ENCODE results near the gene REPS2. TPM values are rescaled to one million over a fixed set of nuclear protein-coding genes. Genes with fewer than 3 reads are reported as not detected.

The REPS2 gene
- total RNA-seq, 8 experiments from 2014 or later: 1.1 to 14.7 (median 2.8) TPM

DNA sequence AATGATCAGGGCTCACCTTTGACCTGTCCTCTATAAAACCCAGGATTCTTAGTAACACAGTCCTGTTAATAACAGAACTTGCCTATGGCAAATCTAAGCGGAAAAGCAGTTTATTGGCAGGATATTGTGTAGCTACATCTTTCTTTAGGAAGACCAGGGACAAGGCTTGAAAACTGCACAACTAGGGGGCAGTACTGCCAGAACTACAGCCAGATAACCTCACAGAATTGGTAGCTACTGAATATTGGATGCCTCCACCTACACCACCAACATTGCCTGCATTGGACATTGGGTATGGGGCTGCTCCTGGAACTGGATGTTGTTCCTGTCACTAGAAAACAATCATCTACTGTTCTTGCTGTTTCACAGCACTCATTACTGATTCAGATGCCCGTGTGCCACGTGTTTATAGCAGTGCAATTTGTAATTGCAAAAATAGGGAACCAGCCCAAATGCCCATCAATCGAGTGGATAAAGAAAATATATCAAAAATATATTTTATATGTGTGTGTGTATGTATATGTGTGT, 47.4 kb downstream of the REPS2 start:
- Histone ChIP-seq H3K27ac (no peak overlapping the region), H3K4me1 (replicated peaks in 1 of 2) (no peaks in the 10 kb centered on the region), H3K4me3 (no peak overlapping the region)
- ATAC-seq (replicated peaks in 6 of 8): no peak
- in situ Hi-C loops (cut with MboI; ENCODE audit: low pct_unique_long_range_greater_than_20kb in 2 of 9, low sequenced_read_pairs in 9 of 9, unreplicated experiment in 9 of 9): no loop called here
- WGBS, 10 experiments: 60 to 100% (median 92%) methylated on average over 1 to 3 of the region's 4 CpGs; no CpG with 5 or more reads in 6 of the 10 experiments

DNA sequence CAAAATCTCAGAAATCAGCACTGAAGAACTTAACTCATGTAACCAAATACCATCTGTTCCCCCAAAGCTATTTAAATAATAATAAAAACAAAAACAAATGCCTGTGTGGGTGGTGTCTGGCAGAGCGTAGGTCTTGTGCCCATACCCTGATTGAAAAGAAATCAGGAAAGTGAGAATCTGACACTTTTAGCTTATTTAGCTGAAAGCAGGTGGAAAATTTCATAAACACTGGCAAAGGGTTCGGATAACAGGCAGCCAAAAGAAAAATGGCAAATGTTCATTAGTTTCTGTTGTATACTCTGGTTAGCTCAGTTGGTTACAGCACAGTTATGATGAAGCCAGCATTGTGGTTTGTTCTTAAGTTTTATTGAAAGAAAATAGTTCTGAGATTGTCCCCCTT, 48.3 kb downstream of the REPS2 start:
- H3K4me3 ChIP-seq: no peak overlapping the region
- H3K27ac ChIP-seq: no peak overlapping the region
- in situ Hi-C loops (cut with MboI; ENCODE audit: low pct_unique_long_range_greater_than_20kb in 2 of 9, low sequenced_read_pairs in 9 of 9, unreplicated experiment in 9 of 9): no loop called here
- no peak for ATAC-seq (replicated peaks in 6 of 8)
- no peaks in the 10 kb centered on the region for H3K4me1 ChIP-seq (replicated peaks in 1 of 2)
- 17 to 83% (median 50%) methylated on average over 1 to 2 of the region's 2 CpGs; no CpG with 5 or more reads in 6 of the 10 experiments for WGBS, 10 experiments

DNA sequence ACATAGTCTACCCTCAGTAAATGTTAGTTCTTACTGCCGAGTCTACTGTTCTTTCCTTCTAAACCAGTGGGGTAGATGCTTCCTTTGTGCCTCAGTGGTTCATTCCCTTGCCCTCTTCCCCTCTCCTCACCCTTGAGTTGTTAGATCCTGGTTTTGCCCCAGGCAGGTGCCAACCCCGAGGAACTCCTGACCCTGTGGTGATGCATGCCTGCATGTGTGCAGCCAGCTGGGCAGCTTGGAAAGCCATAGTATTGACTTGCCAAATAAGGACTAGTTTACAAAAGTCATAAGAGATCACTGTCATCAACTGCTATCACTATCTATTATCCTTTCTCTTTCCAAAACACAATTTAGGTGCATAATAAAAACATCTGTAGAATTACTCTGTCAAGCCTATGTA, 50.9 kb downstream of the REPS2 start:
- ATAC-seq (replicated peaks in 6 of 8): no peak
- no peak overlapping the region for H3K4me3 ChIP-seq
- WGBS, 10 experiments: 33 to 100% methylated on average over 1 of the region's 2 CpGs; no CpG with 5 or more reads in 8 of the 10 experiments
- H3K4me1 ChIP-seq (replicated peaks in 1 of 2): no peaks in the 10 kb centered on the region
- no peak overlapping the region for H3K27ac ChIP-seq
- in situ Hi-C loops (cut with MboI; ENCODE audit: low pct_unique_long_range_greater_than_20kb in 2 of 9, low sequenced_read_pairs in 9 of 9, unreplicated experiment in 9 of 9): no loop called here

DNA sequence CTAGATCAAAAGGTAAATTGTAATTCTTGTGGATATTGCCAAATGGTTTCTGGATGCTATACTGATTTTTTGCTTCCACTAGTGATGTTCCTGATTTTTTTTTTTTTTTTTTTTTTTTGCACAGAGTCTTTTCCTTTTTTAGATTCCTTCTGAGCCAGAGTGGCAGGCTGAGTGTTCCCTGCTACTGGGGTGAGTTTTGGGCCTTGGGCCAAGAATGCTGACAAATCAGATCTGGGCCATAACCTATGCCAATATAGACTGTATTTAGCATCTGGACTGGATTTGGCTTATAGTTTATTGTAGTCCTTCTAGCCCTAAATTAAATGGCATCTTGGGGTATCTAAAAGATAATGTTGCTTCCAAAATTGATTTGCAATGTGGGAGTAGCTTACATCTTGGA, 52.8 kb downstream of the REPS2 start:
- Histone ChIP-seq H3K27ac (no peak overlapping the region), H3K4me1 (replicated peaks in 1 of 2) (no peaks in the 10 kb centered on the region), H3K4me3 (no peak overlapping the region)
- in situ Hi-C loops (cut with MboI; ENCODE audit: low pct_unique_long_range_greater_than_20kb in 2 of 9, low sequenced_read_pairs in 9 of 9, unreplicated experiment in 9 of 9): no loop called here
- no peak for ATAC-seq (replicated peaks in 6 of 8)

DNA sequence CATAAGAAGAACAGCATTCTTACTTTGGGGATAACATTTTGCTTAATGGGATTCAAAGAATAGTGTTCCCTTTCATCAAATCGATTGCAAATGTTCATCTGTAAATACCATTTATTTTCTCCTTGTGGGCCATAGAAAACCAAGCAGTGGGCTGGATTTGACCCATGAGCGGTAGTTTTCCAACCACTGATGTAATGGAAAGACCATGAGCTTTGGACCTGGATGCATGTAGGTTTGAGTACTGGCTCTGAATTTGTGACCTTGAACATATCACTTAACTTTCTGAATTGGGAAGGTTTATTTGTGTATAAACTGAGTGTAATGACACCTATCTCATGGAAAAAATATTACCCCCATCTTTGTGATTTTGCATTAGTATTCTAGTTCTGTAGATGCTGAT, 54.3 kb downstream of the REPS2 start:
- 0 to 100% (median 75%) methylated on average over 1 to 2 of the region's 2 CpGs; no CpG with 5 or more reads in 6 of the 10 experiments for WGBS, 10 experiments
- no peak for ATAC-seq (replicated peaks in 6 of 8)
- Histone ChIP-seq H3K4me3 (no peak overlapping the region), H3K4me1 (replicated peaks in 1 of 2) (no peaks in the 10 kb centered on the region), H3K27ac (no peak overlapping the region)
- in situ Hi-C loops (cut with MboI; ENCODE audit: low pct_unique_long_range_greater_than_20kb in 2 of 9, low sequenced_read_pairs in 9 of 9, unreplicated experiment in 9 of 9): no loop called here

DNA sequence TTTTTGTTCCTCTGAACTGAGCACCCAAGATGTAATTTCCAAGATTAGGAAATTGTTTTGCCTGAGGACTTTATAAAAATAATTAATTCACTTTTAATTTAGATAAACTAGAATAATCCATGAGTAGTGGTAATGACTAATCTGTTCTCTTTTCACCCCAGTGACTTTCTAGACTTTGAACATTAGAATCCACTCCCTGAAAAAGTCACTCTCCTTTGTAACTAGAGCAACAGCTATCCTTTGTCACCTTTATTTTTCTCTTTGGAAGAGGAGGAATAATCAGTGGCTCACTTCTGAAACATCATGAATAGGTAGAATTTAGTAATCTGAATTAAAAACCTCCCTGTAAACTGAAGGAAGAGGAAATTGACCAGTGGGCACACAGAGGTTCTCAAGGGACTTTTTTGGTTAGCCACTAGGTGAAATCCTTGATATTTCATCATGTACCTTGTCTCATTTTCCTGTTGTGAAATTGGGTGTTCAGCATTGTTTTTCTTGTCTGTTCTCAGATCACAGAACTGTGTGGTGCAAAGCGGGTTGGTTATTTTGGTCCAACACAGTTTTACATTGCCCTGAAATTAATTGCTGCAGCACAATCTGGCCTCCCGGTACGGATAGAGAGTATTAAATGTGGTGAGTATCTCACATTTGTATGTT, 59.4 kb downstream of the REPS2 start:
- WGBS, 10 experiments: 46 to 100% (median 73%) methylated on average over 1 to 3 of the region's 3 CpGs; no CpG with 5 or more reads in 6 of the 10 experiments
- ATAC-seq (replicated peaks in 6 of 8): no peak
- no peak overlapping the region for H3K4me3 ChIP-seq
- in situ Hi-C loops (cut with MboI; ENCODE audit: low pct_unique_long_range_greater_than_20kb in 2 of 9, low sequenced_read_pairs in 9 of 9, unreplicated experiment in 9 of 9): no loop called here
- no peaks in the 10 kb centered on the region for H3K4me1 ChIP-seq (replicated peaks in 1 of 2)
- no peak overlapping the region for H3K27ac ChIP-seq

DNA sequence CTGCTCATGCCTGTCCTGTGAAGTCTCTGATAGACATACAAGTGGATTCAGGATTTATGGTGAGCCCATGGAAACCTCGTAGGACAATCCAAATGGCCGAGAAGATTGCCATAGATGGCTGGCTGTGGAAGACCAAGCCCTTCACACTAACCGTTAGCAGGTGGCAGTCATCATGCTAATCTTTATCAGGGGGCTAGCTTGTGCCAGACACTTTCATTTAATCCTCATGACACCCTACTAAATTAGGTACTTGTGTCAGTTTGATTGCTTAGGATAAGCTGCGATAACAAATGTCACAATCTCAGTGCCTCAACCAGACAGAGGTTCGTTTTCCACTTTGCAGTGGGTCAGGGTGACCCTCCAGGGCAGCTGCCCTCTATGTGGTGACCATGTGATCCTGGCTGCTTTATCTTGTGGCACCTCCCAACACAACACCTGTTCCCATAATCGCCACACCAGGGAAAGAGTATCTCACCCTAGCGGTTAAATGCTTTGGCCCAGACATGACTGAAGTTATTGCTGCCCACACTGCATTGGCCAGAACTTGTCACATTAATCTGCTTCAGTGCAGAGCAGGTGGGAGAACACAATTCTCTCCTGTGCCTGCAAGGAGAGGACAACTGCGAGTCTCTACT, 60.8 kb downstream of the REPS2 start:
- 27 to 60% (median 47%) methylated on average over 2 to 7 of the region's 8 CpGs; no CpG with 5 or more reads in 6 of the 10 experiments for WGBS, 10 experiments
- Histone ChIP-seq H3K27ac (no peak overlapping the region), H3K4me1 (replicated peaks in 1 of 2) (no peaks in the 10 kb centered on the region), H3K4me3 (no peak overlapping the region)
- in situ Hi-C loops (cut with MboI; ENCODE audit: low pct_unique_long_range_greater_than_20kb in 2 of 9, low sequenced_read_pairs in 9 of 9, unreplicated experiment in 9 of 9): no loop called here
- peak in 2 of 8 experiments; percentile 49 to 52 for ATAC-seq (replicated peaks in 6 of 8)

DNA sequence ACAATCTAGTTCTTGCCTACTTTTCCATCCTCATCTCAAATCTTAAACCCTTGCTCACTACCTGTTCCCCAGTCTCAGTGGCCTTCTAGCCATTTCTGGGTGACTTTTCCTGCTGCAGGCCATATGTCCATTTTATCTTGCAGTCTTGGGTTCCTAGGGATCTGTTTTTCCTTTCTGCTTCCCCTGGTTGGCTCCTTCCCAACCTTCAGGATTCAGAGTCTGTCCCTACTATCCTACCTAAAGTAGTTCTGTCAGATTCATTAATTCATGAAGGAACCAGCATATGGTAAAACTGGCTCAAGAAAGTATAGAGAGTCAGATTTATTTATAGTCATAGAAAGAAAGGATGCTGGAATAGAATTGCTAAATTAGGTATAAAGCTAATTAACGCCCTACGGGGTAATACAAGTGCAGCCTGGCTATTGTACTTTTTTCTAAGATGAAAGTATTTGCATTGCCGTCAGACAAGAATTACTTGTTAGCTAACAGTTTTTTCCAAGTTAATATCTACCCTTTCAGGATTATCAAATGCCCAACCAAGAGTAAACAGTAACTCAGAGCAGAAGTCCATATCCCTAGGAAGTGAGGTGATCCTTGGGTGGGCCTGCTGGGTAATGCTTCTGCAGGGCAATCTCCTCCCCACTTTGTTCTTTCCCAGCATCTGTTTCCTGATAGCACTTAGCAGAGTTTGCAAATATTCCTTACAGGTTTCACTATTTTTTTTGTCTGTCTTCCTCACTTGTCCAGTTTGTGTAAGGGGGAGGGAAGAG, 63.6 kb downstream of the REPS2 start:
- 40 to 82% (median 74%) methylated on average over 1 to 3 of the region's 3 CpGs; no CpG with 5 or more reads in 6 of the 10 experiments for WGBS, 10 experiments
- H3K4me1 ChIP-seq (replicated peaks in 1 of 2): no peaks in the 10 kb centered on the region
- in situ Hi-C loops (cut with MboI; ENCODE audit: low pct_unique_long_range_greater_than_20kb in 2 of 9, low sequenced_read_pairs in 9 of 9, unreplicated experiment in 9 of 9): no loop called here
- no peak overlapping the region for H3K4me3 ChIP-seq
- no peak overlapping the region for H3K27ac ChIP-seq
- ATAC-seq (replicated peaks in 6 of 8): peak in 1 of 8 experiments; percentile 41

DNA sequence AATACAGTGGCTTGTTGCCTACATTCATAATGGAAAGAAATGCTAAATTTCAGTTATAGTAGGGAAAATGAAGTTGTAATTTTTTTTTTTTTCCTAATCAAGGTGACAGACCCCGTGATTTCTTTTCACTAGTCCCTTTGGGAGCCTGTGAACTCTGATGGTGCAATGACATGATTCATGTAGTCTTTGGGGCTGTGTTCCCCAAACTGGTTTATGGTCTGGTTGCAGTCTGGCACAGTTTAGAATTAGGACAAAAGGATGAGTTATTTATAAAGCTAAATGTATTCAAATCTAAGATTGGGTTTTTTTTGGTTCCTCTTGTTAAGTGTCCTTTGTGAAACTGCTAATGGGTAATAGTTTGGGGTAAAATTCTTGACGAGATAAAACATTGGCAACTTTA, 66.0 kb downstream of the REPS2 start:
- Histone ChIP-seq H3K27ac (no peak overlapping the region), H3K4me1 (replicated peaks in 1 of 2) (no peaks in the 10 kb centered on the region), H3K4me3 (no peak overlapping the region)
- 50 to 100% (median 90%) methylated on average over 1 of the region's 2 CpGs; no CpG with 5 or more reads in 6 of the 10 experiments for WGBS, 10 experiments
- in situ Hi-C loops (cut with MboI; ENCODE audit: low pct_unique_long_range_greater_than_20kb in 2 of 9, low sequenced_read_pairs in 9 of 9, unreplicated experiment in 9 of 9): no loop called here
- ATAC-seq (replicated peaks in 6 of 8): no peak

DNA sequence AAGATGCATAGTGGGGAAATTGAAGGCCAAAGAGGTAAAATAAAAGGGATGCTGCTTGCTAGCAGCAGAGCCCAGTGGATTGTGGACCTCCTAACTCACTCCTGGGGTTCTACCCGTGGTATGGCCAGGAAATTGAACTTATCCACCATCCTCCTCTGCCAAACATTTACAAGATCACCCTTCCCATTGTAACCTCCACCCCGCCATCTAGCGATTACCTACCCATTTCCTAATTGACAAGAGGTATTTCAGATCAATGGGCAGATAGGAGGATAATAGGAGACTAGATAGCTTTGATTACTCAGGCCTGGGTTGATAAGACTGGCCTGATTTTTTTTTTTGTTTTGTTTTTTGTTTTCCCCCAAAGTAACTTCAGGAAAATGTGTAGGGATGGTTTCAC, 67.8 kb downstream of the REPS2 start:
- no peak overlapping the region for H3K4me3 ChIP-seq
- H3K4me1 ChIP-seq (replicated peaks in 1 of 2): no peaks in the 10 kb centered on the region
- 10 to 100% (median 86%) methylated on average over 1 to 3 of the region's 3 CpGs; no CpG with 5 or more reads in 3 of the 10 experiments for WGBS, 10 experiments
- H3K27ac ChIP-seq: no peak overlapping the region
- ATAC-seq (replicated peaks in 6 of 8): no peak
- in situ Hi-C loops (cut with MboI; ENCODE audit: low pct_unique_long_range_greater_than_20kb in 2 of 9, low sequenced_read_pairs in 9 of 9, unreplicated experiment in 9 of 9): no loop called here

DNA sequence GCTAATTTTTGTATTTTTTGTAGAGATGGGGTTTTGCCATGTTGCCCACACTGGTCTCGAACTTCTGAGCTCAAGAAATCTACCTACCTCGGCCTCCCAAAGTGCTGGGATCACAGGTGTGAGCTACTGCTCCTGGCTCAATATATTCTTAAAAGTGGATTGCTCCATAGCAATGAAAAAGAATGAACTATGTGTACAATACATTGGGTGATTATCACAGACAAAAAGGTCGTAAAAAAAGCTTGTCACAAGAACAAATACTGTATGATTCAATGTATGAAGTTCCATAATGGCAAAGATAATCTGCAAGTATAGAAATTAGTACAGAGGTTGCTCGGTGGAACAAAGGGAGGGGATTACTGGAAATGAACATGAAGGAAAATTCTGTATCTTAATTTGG, 70.7 kb downstream of the REPS2 start:
- H3K4me3 ChIP-seq: no peak overlapping the region
- H3K4me1 ChIP-seq (replicated peaks in 1 of 2): no peaks in the 10 kb centered on the region
- WGBS, 10 experiments: 22 to 100% (median 60%) methylated on average over 1 to 4 of the region's 4 CpGs; no CpG with 5 or more reads in 3 of the 10 experiments
- no peak for ATAC-seq (replicated peaks in 6 of 8)
- in situ Hi-C loops (cut with MboI; ENCODE audit: low pct_unique_long_range_greater_than_20kb in 2 of 9, low sequenced_read_pairs in 9 of 9, unreplicated experiment in 9 of 9): no loop called here
- no peak overlapping the region for H3K27ac ChIP-seq

DNA sequence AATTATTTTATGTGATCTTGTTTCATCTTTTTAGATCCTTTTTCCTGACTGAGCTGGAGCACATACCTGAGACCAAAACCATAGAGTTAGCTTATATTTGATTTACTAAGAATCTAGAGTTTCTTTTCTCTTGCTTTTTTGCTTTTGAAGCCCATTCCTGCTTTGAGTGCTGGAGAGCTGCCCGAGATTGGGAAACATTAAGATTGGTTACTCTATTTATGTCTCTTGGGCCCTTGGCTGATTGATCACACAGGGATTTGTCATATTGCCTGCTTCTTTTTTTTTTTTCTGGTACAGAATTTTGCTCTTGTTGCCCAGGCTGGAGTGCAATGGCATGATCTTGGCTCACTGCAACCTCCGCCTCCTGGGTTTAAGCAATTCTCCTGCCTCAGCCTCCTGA, 73.9 kb downstream of the REPS2 start:
- Histone ChIP-seq H3K27ac (no peak overlapping the region), H3K4me3 (no peak overlapping the region), H3K4me1 (replicated peaks in 1 of 2) (no peaks in the 10 kb centered on the region)
- WGBS, 10 experiments: 17 to 86% (median 50%) methylated on average over 1 to 2 of the region's 2 CpGs; no CpG with 5 or more reads in 5 of the 10 experiments
- in situ Hi-C loops (cut with MboI; ENCODE audit: low pct_unique_long_range_greater_than_20kb in 2 of 9, low sequenced_read_pairs in 9 of 9, unreplicated experiment in 9 of 9): no loop called here
- ATAC-seq (replicated peaks in 6 of 8): no peak

All from motor neuron (in vitro differentiated cells).